ENCODE results near the gene MTRFR. TPM values are rescaled to one million over a fixed set of nuclear protein-coding genes. Genes with fewer than 3 reads are reported as not detected.
"Not testable (repeated sequence)": the region's sequence is repeated elsewhere in the genome, so short reads cannot be mapped to it uniquely, and the experiment has no call there.

The MTRFR gene
- total and polyA plus RNA-seq, 12 donors: 12.2 to 23.3 (median 15.2) TPM

GRCh38 chr12:123242116-123242904, 9.1 kb downstream of the MTRFR start:
- peak overlapping the region in 2 of 5 donors; percentile 22 to 56 for H3K27ac ChIP-seq
- intact Hi-C loops (cut with DNase I): no loop called here
- no peak overlapping the region for H3K4me3 ChIP-seq
- WGBS, 4 donors: 42 to 48% (median 44%) methylated on average over 11 of the region's 11 CpGs
- no peaks in the 10 kb centered on the region for H3K9me3 ChIP-seq (replicated peaks in 1 of 3)
- TF ChIP-seq CTCF (IDR thresholded peaks at IDR 0.05) (no peak), POLR2A (IDR thresholded peaks at IDR 0.05) (no peak)
- H3K4me1 ChIP-seq (replicated peaks in 1 of 2): peaks cover 6 to 15% of the 10 kb centered on the region in 2 donors
- H3K36me3 ChIP-seq (replicated peaks in 1 of 2): no peaks in the 10 kb centered on the region
- DNase-seq: no peak
- no peaks in the 10 kb centered on the region for H3K27me3 ChIP-seq

- no peak overlapping the region for H3K27ac ChIP-seq
- intact Hi-C loops (cut with DNase I): no loop called here
- no peaks in the 10 kb centered on the region for H3K9me3 ChIP-seq (replicated peaks in 1 of 3)
- no peak for DNase-seq
- H3K27me3 ChIP-seq: no peaks in the 10 kb centered on the region
- no peak for TF ChIP-seq CTCF (IDR thresholded peaks at IDR 0.05)
- no peak for TF ChIP-seq POLR2A (IDR thresholded peaks at IDR 0.05)
- peaks cover 6 to 15% of the 10 kb centered on the region in 2 donors for H3K4me1 ChIP-seq (replicated peaks in 1 of 2)
- no peaks in the 10 kb centered on the region for H3K36me3 ChIP-seq (replicated peaks in 1 of 2)
- WGBS, 4 donors: 72 to 78% (median 77%) methylated on average over 6 to 7 of the region's 7 CpGs
- no peak overlapping the region for H3K4me3 ChIP-seq
These were observed 10.5 kb downstream of the MTRFR start for GRCh38 chr12:123243671-123244262.

- intact Hi-C loops (cut with DNase I): no loop called here
- no peak for DNase-seq
- Histone ChIP-seq H3K27ac (no peak overlapping the region), H3K4me3 (no peak overlapping the region), H3K36me3 (replicated peaks in 1 of 2) (no peaks in the 10 kb centered on the region), H3K4me1 (replicated peaks in 1 of 2) (peaks cover 8 to 16% of the 10 kb centered on the region in 2 donors), H3K9me3 (replicated peaks in 1 of 3) (no peaks in the 10 kb centered on the region), H3K27me3 (no peaks in the 10 kb centered on the region)
- TF ChIP-seq CTCF (IDR thresholded peaks at IDR 0.05): no peak
- no peak for TF ChIP-seq POLR2A (IDR thresholded peaks at IDR 0.05)
- WGBS, 4 donors: 69 to 78% (median 74%) methylated on average over 3 of the region's 3 CpGs
These were observed 12.4 kb downstream of the MTRFR start for GRCh38 chr12:123245678-123246077.

GRCh38 chr12:123248129-123248528, 14.9 kb downstream of the MTRFR start:
- DNase-seq; H3K27ac ChIP-seq; H3K4me3 ChIP-seq; H3K36me3 ChIP-seq (replicated peaks in 1 of 2); H3K9me3 ChIP-seq (replicated peaks in 1 of 3); intact Hi-C loops (cut with DNase I); H3K27me3 ChIP-seq: not testable (repeated sequence)
- 96 to 100% (median 99%) methylated on average over 2 of the region's 2 CpGs for WGBS, 4 donors
- peaks cover 9 to 13% of the 10 kb centered on the region in 2 donors for H3K4me1 ChIP-seq (replicated peaks in 1 of 2)

- intact Hi-C loops (cut with DNase I); DNase-seq; H3K36me3 ChIP-seq (replicated peaks in 1 of 2); H3K27me3 ChIP-seq; H3K9me3 ChIP-seq (replicated peaks in 1 of 3); H3K27ac ChIP-seq; H3K4me3 ChIP-seq: not testable (repeated sequence)
- 96 to 100% (median 98%) methylated on average over 4 to 26 of the region's 26 CpGs; no CpG with 5 or more reads in 1 of the 4 donors for WGBS, 4 donors
- H3K4me1 ChIP-seq (replicated peaks in 1 of 2): peaks cover 9 to 13% of the 10 kb centered on the region in 2 donors
These were observed 15.9 kb downstream of the MTRFR start for GRCh38 chr12:123248996-123249741.

Measured in adrenal gland (tissue), 12 donors.